Mesodermal cell (in vitro differentiated cells): Measurements from ENCODE around the gene GPR142.

ENCODE experiments used
- H3K27ac ChIP-seq: 2 replicates; pipeline ENCODE4 v1.7.0; 2013; ENCODE audit warnings: mild to moderate bottlenecking, low read depth, low read length, moderate library complexity; ENCODE audit not compliant: severe bottlenecking
- H3K36me3 ChIP-seq: 2 replicates; pipeline ENCODE4 v1.7.1; 2013; ENCODE audit warnings: mild to moderate bottlenecking, low read length, moderate library complexity; ENCODE audit not compliant: control insufficient read depth, insufficient read depth
- H3K4me1 ChIP-seq: one replicate; pipeline ENCODE4 v1.7.1; 2013; ENCODE audit warnings: mild to moderate bottlenecking, low read length; ENCODE audit not compliant: insufficient read depth, control insufficient read depth, poor library complexity, severe bottlenecking
- H3K4me3 ChIP-seq: 2 replicates; pipeline ENCODE4 v1.7.0; 2013; ENCODE audit warnings: low read length, control low read depth, mild to moderate bottlenecking; ENCODE audit not compliant: insufficient read depth, poor library complexity, severe bottlenecking; ENCODE audit errors: extremely low read depth
- H3K9me3 ChIP-seq: 2 replicates; pipeline ENCODE4 v1.7.1; 2013; ENCODE audit warnings: mild to moderate bottlenecking, low read length, moderate library complexity; ENCODE audit not compliant: control insufficient read depth
- WGBS, 2 experiments: methylation state at CpG; one replicate each; pipeline ENCODE4 v1.1.5; 2013; ENCODE audit warnings: missing lambda C conversion rate in 2 of 2; ENCODE audit not compliant: insufficient coverage in 2 of 2; 5-methylcytosine and 5-hydroxymethylcytosine counted together

The GPR142 gene

GRCh38 chr17:74371653-74372147 lies 4.4 kb downstream of the GPR142 start:
- Histone ChIP-seq H3K9me3 (no peaks in the 10 kb centered on the region), H3K4me1 (no peaks in the 10 kb centered on the region), H3K27ac (no peak overlapping the region), H3K4me3 (no peak overlapping the region), H3K36me3 (no peaks in the 10 kb centered on the region)
- WGBS, 2 experiments: 94% methylated on average over 24 to 26 of the region's 26 CpGs

GRCh38 chr17:74372426-74372825 lies 5.1 kb downstream of the GPR142 start:
- no peaks in the 10 kb centered on the region for H3K4me1 ChIP-seq
- H3K36me3 ChIP-seq: no peaks in the 10 kb centered on the region
- no peak overlapping the region for H3K4me3 ChIP-seq
- no peaks in the 10 kb centered on the region for H3K9me3 ChIP-seq
- 92 to 93% methylated on average over 4 to 8 of the region's 9 CpGs for WGBS, 2 experiments
- H3K27ac ChIP-seq: no peak overlapping the region

- H3K9me3 ChIP-seq: no peaks in the 10 kb centered on the region
- no peaks in the 10 kb centered on the region for H3K36me3 ChIP-seq
- no peak overlapping the region for H3K4me3 ChIP-seq
- H3K27ac ChIP-seq: no peak overlapping the region
- H3K4me1 ChIP-seq: no peaks in the 10 kb centered on the region
- 81 to 90% methylated on average over 11 to 13 of the region's 15 CpGs for WGBS, 2 experiments
These were observed 6.7 kb downstream of the GPR142 start for GRCh38 chr17:74373838-74374606.

- no peaks in the 10 kb centered on the region for H3K9me3 ChIP-seq
- peaks cover 3% of the 10 kb centered on the region for H3K4me1 ChIP-seq
- no peak overlapping the region for H3K4me3 ChIP-seq
- H3K27ac ChIP-seq: no peak overlapping the region
- H3K36me3 ChIP-seq: no peaks in the 10 kb centered on the region
- 67% methylated on average over 1 of the region's 3 CpGs; no CpG with 5 or more reads in 1 of the 2 experiments for WGBS, 2 experiments
These were observed 7.6 kb downstream of the GPR142 start for GRCh38 chr17:74374858-74375257.

GRCh38 chr17:74379495-74380085 lies 12.3 kb downstream of the GPR142 start:
- Histone ChIP-seq H3K4me3 (no peak overlapping the region), H3K27ac (no peak overlapping the region), H3K36me3 (no peaks in the 10 kb centered on the region), H3K9me3 (no peaks in the 10 kb centered on the region), H3K4me1 (peaks cover 5% of the 10 kb centered on the region)
- WGBS, 2 experiments: 27 to 43% methylated on average over 12 to 13 of the region's 20 CpGs

- Histone ChIP-seq H3K9me3 (no peaks in the 10 kb centered on the region), H3K27ac (no peak overlapping the region), H3K4me3 (no peak overlapping the region), H3K36me3 (no peaks in the 10 kb centered on the region), H3K4me1 (peaks cover 5% of the 10 kb centered on the region)
- 65 to 82% methylated on average over 6 to 15 of the region's 17 CpGs for WGBS, 2 experiments
These were observed 13.0 kb downstream of the GPR142 start for GRCh38 chr17:74380086-74380958.

GRCh38 chr17:74380959-74381808 lies 13.9 kb downstream of the GPR142 start:
- WGBS, 2 experiments: 87 to 92% methylated on average over 14 of the region's 15 CpGs
- Histone ChIP-seq H3K4me1 (peaks cover 5% of the 10 kb centered on the region), H3K27ac (no peak overlapping the region), H3K9me3 (no peaks in the 10 kb centered on the region), H3K4me3 (no peak overlapping the region), H3K36me3 (no peaks in the 10 kb centered on the region)

GRCh38 chr17:74383141-74383540 lies 15.8 kb downstream of the GPR142 start:
- WGBS, 2 experiments: 100% methylated on average over 2 to 3 of the region's 5 CpGs
- no peaks in the 10 kb centered on the region for H3K36me3 ChIP-seq
- H3K9me3 ChIP-seq: no peaks in the 10 kb centered on the region
- H3K27ac ChIP-seq: no peak overlapping the region
- H3K4me3 ChIP-seq: no peak overlapping the region
- H3K4me1 ChIP-seq: peaks cover 8% of the 10 kb centered on the region

GRCh38 chr17:74385201-74385600 lies 17.9 kb downstream of the GPR142 start:
- H3K4me3 ChIP-seq: no peak overlapping the region
- WGBS, 2 experiments: 83 to 90% methylated on average over 3 of the region's 3 CpGs

GRCh38 chr17:74386386-74386785 lies 19.1 kb downstream of the GPR142 start:
- H3K4me1 ChIP-seq: peaks cover 11% of the 10 kb centered on the region
- WGBS, 2 experiments: 85 to 96% methylated on average over 6 to 8 of the region's 8 CpGs
- H3K36me3 ChIP-seq: no peaks in the 10 kb centered on the region
- H3K27ac ChIP-seq: no peak overlapping the region
- no peak overlapping the region for H3K4me3 ChIP-seq
- no peaks in the 10 kb centered on the region for H3K9me3 ChIP-seq

More at GRCh38 chr17:74385201-74385600, 17.9 kb downstream of the GPR142 start:
- Histone ChIP-seq H3K4me1 (peaks cover 8% of the 10 kb centered on the region), H3K9me3 (no peaks in the 10 kb centered on the region), H3K27ac (no peak overlapping the region), H3K36me3 (no peaks in the 10 kb centered on the region)
